M059J (cell line): ENCODE data around the gene MLLT10. TPM values are rescaled to one million over a fixed set of nuclear protein-coding genes. Genes with fewer than 3 reads are reported as not detected.

Experiments
- DNase-seq: peaks from one replicate; pipeline ENCODE4 v3.0.0-alpha.2; 2012; ENCODE audit warnings: low read depth
- total RNA-seq: library from RNA; depleted of rRNA; stranded (reverse); fragments of >200 nt; shearing (Covaris generic); gene quantifications from 2 replicates; pipeline ENCODE4 v1.2.3, GENCODE V29; 2014

Gene MLLT10
- total RNA-seq, 1 experiment from 2014 or later: 9.1 TPM

DNA sequence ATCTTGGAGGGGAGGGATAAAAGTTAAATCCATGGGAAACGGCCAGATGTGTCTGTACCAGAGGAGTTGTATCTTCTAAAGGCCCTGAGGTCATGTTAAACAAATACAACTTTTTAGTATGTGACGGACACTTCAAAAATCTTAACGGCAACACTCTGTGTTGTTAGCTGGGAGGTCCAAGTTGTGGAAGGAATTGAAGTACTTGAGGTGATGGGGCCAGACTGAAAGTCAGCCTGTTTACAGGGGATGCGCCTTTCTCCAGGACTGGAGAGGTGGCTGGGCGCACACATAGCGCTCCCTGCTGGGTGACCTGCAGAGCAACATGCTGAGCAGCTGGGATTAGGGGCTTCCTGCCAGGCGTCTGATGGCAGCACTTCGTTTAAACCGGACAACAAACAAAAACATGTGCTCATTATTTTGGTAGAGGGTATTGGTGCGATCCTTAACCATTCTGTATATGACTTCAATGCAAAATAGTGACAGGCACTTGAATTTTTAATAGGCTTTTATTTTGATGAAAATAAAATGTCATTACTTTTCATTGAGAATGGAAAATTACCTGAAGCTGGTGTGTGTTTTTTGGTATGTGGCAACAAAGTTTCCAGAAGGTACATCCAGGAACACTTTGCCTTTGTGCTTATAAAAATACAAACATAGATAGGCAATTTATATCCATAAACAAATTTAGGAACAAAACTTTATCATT is 198.2 kb downstream of the MLLT10 start:
- DNase-seq: peak; percentile 38

DNA sequence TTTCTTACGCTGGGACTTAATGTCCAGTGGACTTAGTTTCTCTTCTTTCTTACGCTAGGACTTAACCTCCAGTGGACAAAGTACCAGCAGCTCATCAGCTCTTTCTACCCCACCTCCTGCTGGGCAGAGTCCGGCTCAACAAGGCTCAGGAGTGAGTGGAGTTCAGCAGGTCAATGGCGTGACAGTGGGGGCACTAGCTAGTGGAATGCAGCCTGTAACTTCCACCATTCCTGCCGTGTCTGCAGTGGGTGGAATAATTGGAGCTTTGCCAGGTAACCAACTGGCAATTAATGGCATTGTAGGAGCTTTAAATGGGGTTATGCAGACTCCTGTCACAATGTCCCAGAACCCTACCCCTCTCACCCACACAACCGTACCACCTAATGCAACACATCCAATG is 199.7 kb downstream of the MLLT10 start:
- no peak for DNase-seq

GRCh38 chr10:21737106-21737505 is 203.1 kb downstream of the MLLT10 start:
- DNase-seq: no peak

DNA sequence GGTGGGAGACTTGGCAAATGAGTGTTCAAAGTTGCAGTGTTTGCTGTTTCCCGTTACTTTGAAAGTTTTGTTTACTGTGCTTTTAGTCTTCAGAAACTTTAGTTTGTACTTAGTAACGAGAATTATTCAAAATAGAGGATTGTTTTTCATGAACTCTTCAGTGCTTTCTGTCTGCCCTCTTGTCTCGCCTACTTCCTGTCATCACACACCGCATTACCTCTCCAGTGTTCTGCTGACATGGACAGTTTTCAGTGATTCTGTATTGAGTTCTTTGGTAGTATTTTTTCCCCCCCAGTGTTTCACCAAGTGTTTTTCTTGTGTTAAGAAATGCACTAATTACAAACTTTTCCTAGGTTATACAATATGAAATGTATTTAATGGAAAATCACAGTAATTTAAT is 207.0 kb downstream of the MLLT10 start:
- no peak for DNase-seq

DNA sequence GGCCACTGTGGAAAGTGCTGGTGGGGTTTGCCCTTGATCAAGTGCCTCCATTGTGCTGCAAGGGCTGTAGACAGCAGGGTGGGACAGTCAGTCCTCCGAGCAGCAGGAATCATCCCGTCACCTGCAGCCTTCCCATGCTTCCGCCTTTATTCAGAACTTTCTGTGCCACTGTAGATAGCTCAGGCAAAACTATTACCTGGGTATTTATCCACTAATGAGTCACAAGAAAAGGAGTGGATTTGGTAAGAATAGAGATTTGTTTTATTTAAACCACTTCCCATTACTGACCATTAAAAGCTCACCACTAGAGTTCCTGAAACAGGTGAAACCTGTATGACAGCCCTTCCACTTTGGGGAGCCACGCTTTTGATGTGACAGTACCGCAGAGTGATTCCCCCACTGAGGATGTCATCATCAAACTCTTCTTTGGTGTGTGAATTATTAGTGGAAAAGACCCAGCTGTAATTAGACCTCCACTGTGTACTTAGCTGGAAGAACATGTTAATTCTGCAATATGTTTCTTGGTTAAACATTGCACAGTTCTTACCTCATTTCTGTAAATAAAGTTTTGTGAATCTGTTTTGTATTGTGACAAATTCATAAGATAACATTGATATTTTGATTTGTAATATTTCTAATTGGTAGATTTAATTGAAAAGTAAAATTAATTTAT is 208.8 kb downstream of the MLLT10 start:
- DNase-seq: no peak

- DNase-seq: no peak
These were observed 210.2 kb downstream of the MLLT10 start for GRCh38 chr10:21744223-21744622.

DNA sequence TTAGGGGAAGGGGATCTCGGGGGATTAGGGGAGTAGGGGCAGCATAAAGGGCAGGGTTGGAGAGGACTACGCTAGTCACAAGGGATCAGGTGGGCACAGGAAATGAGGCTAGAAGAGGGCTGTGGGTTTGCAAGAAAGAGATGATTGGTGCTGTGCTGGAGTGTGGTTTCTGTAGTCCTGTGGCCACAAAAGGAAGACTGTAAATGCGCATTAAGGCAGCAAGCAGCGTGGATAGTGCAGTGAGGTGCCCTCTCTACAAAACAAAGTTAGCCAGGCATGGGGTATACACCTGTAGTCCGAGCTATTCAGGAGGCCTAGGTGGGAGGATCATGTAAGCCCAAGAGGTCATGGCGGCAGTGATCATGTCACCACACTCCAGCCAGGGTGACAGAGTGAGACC is 212.1 kb downstream of the MLLT10 start:
- no peak for DNase-seq

GRCh38 chr10:21747809-21748208 is 213.8 kb downstream of the MLLT10 start:
- DNase-seq: no peak

DNA sequence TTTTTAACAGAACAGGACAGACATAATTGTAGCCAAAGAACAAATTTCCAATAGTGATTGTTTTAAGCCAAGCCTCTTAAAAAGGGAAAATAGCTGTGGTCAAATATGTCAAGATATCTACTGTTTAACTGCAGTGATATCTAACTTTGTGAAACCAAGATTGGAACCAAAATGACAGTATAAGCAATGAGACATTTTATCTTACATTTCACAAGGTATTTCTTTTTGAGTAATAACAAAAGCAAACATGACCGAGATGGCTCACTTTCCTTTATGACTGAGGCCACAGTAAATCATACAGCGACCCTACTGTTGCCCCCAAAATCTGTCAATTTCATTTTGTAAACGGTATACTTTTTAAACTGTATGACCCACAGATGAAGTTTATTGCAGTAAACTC is 215.8 kb downstream of the MLLT10 start:
- DNase-seq: no peak

- DNase-seq: no peak
These were observed 216.4 kb downstream of the MLLT10 start for GRCh38 chr10:21750424-21750823.

- no peak for DNase-seq
These were observed 217.6 kb downstream of the MLLT10 start for GRCh38 chr10:21751341-21752310.

GRCh38 chr10:21753497-21754270 is 219.7 kb downstream of the MLLT10 start:
- no peak for DNase-seq

- DNase-seq: no peak
These were observed 220.5 kb downstream of the MLLT10 start for GRCh38 chr10:21754410-21755011.

DNA sequence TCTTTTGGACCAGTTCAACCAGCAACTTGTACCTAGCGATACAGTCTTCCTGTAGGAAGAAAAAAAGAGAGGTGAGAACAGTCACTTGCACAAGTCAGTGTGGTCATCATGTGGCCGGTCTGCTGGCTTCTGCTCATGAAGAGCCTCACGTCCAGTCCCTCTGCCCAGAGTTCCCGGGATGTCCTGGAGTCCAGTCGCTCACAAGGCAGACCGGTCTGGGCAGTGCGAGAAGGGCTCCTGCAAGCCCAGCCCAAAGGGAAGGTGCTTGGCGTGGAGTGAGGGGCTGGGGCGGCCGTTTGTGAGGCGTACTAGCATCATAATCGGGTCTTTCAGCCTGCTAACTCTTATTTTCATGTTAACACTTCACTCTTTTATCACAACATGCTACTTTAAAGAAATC is 222.7 kb downstream of the MLLT10 start:
- no peak for DNase-seq

DNA sequence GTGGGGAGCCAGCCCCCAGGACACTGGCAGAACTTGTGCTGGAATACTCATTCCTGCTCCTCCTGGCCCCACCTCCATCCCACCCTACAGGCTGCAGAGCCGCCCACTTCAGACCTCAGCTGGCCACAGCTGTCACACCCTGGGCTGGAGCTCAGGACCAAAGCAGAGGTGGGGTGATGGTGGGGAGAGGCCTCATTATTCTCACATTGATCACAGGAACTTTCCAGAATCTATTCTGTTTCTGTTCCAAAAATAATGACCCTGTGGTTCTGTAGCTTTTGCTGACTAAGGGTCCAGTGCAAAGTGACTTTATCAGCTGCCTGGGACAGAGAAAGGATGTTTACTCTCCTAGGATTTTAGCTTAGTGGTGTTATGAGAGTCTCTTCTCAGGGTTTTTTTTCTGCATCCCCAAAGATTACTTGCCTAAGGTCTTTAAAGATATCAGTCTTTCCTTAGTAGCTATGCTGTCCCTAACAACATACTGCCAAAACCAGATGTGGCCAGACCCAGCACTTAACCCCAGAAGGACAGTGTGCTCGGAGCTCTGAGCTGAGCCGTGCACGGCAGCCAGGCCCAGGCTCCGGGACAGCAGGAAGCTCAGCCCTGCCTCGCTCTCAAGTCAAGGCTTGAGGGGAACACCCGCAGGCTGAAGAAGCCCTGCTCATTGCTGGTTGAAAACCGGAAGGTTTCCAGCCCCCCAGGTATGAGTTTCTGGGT is 223.3 kb downstream of the MLLT10 start:
- DNase-seq: no peak

DNA sequence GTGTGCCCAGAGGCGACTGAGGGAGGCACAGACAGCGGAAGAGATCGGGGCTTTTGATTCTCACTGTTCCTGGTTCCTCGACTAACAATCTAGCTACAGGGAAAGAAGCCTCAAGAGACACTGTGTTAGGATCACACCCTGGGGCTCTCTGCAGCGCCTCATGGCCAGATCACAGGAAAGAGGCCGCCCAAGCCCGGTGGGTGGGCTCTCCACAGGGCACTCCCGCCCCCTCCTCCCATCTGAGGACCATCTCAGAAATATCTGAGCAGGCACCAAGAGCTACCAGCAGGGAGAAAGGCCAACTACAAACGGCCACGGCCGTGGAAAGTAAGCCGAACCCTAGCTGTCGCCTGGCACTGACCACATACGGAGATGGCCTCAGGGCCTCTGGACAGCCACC is 224.2 kb downstream of the MLLT10 start:
- no peak for DNase-seq

GRCh38 chr10:21758696-21759095 is 224.7 kb downstream of the MLLT10 start:
- DNase-seq: no peak

GRCh38 chr10:21759232-21759631 is 225.2 kb downstream of the MLLT10 start:
- no peak for DNase-seq

- no peak for DNase-seq
These were observed 226.3 kb downstream of the MLLT10 start for GRCh38 chr10:21760332-21760731.

DNA sequence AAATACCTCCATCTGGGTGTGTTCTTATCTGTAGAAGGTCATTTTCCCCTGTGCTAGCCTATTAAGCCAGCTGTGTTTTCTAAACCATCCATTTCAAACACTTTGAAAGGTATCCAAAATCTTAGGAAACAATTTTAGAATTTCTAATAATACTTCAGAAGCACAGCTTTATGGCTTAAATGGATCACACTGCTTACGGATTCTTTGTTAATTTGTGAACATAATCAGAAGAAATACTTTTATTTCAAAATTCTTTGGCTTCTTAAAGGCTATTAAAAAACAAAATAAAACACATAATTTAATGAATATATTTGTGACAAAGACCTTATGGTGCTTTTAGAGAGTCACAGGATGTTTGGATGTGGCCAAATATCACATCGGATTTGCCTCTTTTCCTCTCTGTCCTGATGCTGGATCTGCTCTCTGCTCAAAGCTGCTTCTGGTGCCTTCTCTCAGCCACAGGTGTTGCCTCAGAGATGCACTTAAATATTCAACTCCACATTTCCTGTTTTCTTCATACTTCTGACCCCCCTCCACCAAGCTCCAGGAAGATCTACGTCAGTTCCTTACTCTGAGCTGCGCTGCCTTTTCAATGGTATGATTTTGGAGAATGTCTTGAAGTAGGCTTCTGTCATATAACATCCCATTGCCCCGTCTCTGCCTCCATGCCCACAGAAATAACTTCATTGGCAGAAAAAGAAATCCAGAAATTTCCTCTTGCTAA is 230.6 kb downstream of the MLLT10 start:
- DNase-seq: no peak
